ENCODE measurements around the gene BAHCC1. TPM values are rescaled to one million over a fixed set of nuclear protein-coding genes. Genes with fewer than 3 reads are reported as not detected.

BAHCC1 gene
- total and polyA plus RNA-seq, 2 of the 8 experiments (the other 6 are each of a cell fraction or from before 2014, with no cell fraction given) = 0.26 to 0.58 TPM

Small RNA genes within 50 kb of the gene (microRNA-seq; reads per million reads assigned to microRNA genes)
- gene MIR3186 (ENCODE audit: borderline microRNAs expressed in 2 of 2, borderline number of aligned reads in 2 of 2, borderline replicate concordance in 1 of 2) (0 reads per million in 2 experiments), gene MIR4740 (ENCODE audit: borderline microRNAs expressed in 2 of 2, borderline number of aligned reads in 2 of 2, borderline replicate concordance in 1 of 2) (0 reads per million in 2 experiments)

Small RNA genes within 50 kb of the gene (small RNA-seq; reads per million reads assigned to genes)
- gene MIR3186 (ENCODE audit: insufficient read depth) = not detected
- not detected for gene MIR4740 (ENCODE audit: insufficient read depth)

Other genes with a start within 250 kb of the BAHCC1 start
- not detected in 2 replicates for gene PVALEF, start 229.9 kb upstream of the BAHCC1 start, total RNA-seq (2021; fragmentation: NEBNext Ultra II Directional; extraction: Animal tissue kit (Norgen Biotek cat#: 25700))
- 0.03 and 0.05 TPM in 2 replicates for gene PVALEF, start 229.9 kb upstream of the BAHCC1 start, polyA plus RNA-seq (2011; rRNA removed)
- 3.2 and 3.5 TPM in 2 replicates for gene AATK, start 229.2 kb upstream of the BAHCC1 start, total RNA-seq (2021; fragmentation: NEBNext Ultra II Directional; extraction: Animal tissue kit (Norgen Biotek cat#: 25700))
- 1.7 and 3.6 TPM in 2 replicates for gene AATK, start 229.2 kb upstream of the BAHCC1 start, polyA plus RNA-seq (2011; rRNA removed)
- gene CEP131, start 172.5 kb upstream of the BAHCC1 start, total RNA-seq (2021; fragmentation: NEBNext Ultra II Directional; extraction: Animal tissue kit (Norgen Biotek cat#: 25700)) = 22.5 and 23.2 TPM in 2 replicates
- 5.9 and 11.5 TPM in 2 replicates for gene CEP131, start 172.5 kb upstream of the BAHCC1 start, polyA plus RNA-seq (2011; rRNA removed)
- gene TEPSIN, start 156.4 kb upstream of the BAHCC1 start, total RNA-seq (2021; fragmentation: NEBNext Ultra II Directional; extraction: Animal tissue kit (Norgen Biotek cat#: 25700)) = 22.9 and 26.0 TPM in 2 replicates
- 28.0 and 59.8 TPM in 2 replicates for gene TEPSIN, start 156.4 kb upstream of the BAHCC1 start, polyA plus RNA-seq (2011; rRNA removed)
- 48.9 and 60.2 TPM in 2 replicates for gene NDUFAF8, start 156.1 kb upstream of the BAHCC1 start, total RNA-seq (2021; fragmentation: NEBNext Ultra II Directional; extraction: Animal tissue kit (Norgen Biotek cat#: 25700))
- 91.1 and 95.6 TPM in 2 replicates for gene NDUFAF8, start 156.1 kb upstream of the BAHCC1 start, polyA plus RNA-seq (2011; rRNA removed)
- 35.7 and 41.0 TPM in 2 replicates for gene SLC38A10, start 100.2 kb upstream of the BAHCC1 start, total RNA-seq (2021; fragmentation: NEBNext Ultra II Directional; extraction: Animal tissue kit (Norgen Biotek cat#: 25700))
- gene SLC38A10, start 100.2 kb upstream of the BAHCC1 start, polyA plus RNA-seq (2011; rRNA removed) = 26.4 and 44.4 TPM in 2 replicates
- gene ACTG1, start 117.3 kb downstream of the BAHCC1 start, total RNA-seq (2021; fragmentation: NEBNext Ultra II Directional; extraction: Animal tissue kit (Norgen Biotek cat#: 25700)) = 3,535 and 3,691 TPM in 2 replicates
- gene ACTG1, start 117.3 kb downstream of the BAHCC1 start, polyA plus RNA-seq (2011; rRNA removed) = 5,010 and 7,420 TPM in 2 replicates
- gene FSCN2, start 132.9 kb downstream of the BAHCC1 start, total RNA-seq (2021; fragmentation: NEBNext Ultra II Directional; extraction: Animal tissue kit (Norgen Biotek cat#: 25700)) = 0.30 TPM in 1 of 2 replicates, not detected in the other
- gene FSCN2, start 132.9 kb downstream of the BAHCC1 start, polyA plus RNA-seq (2011; rRNA removed) = 0.18 and 0.44 TPM in 2 replicates
- 37.9 and 41.8 TPM in 2 replicates for gene FAAP100, start 156.9 kb downstream of the BAHCC1 start, total RNA-seq (2021; fragmentation: NEBNext Ultra II Directional; extraction: Animal tissue kit (Norgen Biotek cat#: 25700))
- gene FAAP100, start 156.9 kb downstream of the BAHCC1 start, polyA plus RNA-seq (2011; rRNA removed) = 23.2 and 33.1 TPM in 2 replicates
- gene NPLOC4, start 241.7 kb downstream of the BAHCC1 start, total RNA-seq (2021; fragmentation: NEBNext Ultra II Directional; extraction: Animal tissue kit (Norgen Biotek cat#: 25700)) = 79.8 and 92.7 TPM in 2 replicates
- gene NPLOC4, start 241.7 kb downstream of the BAHCC1 start, polyA plus RNA-seq (2011; rRNA removed) = 70.7 and 75.0 TPM in 2 replicates
- gene TSPAN10, start 241.7 kb downstream of the BAHCC1 start, total RNA-seq (2021; fragmentation: NEBNext Ultra II Directional; extraction: Animal tissue kit (Norgen Biotek cat#: 25700)) = 0.96 and 0.99 TPM in 2 replicates
- 0.83 and 1.1 TPM in 2 replicates for gene TSPAN10, start 241.7 kb downstream of the BAHCC1 start, polyA plus RNA-seq (2011; rRNA removed)

Data from H1 (cell line).